ENCODE data around the gene MRAS. TPM values are rescaled to one million over a fixed set of nuclear protein-coding genes. Genes with fewer than 3 reads are reported as not detected.

The MRAS gene
- total and polyA plus RNA-seq, 2 of the 13 experiments (the other 11 are each of a cell fraction or from before 2014, with no cell fraction given): 8.8 to 36.2 TPM

GRCh38 chr3:138338811-138339210 lies 9.6 kb upstream of the MRAS start:
- H4K20me1 ChIP-seq (ENCODE audit: insufficient read depth, low read length): no peaks in the 10 kb centered on the region
- POLR2A ChIA-PET: no interaction called here
- H3K36me3 ChIP-seq (replicated peaks in 1 of 2; ENCODE audit: control insufficient read depth in 1 of 2, insufficient read depth in 2 of 2, low read length in 2 of 2): no peaks in the 10 kb centered on the region
- H2AFZ ChIP-seq (ENCODE audit: low read length): no peak overlapping the region
- no TSS peak for BruUV-seq (replicated peaks)
- FAIRE-seq (no peak), DNase-seq (ENCODE audit: low spot score) (no peak), ATAC-seq (no peak)
- H3K79me2 ChIP-seq (ENCODE audit: insufficient read depth, low read length): no peaks in the 10 kb centered on the region
- intact Hi-C loops (cut with micrococcal nuclease; ENCODE audit: unreplicated experiment) (no loop called here), in situ Hi-C loops (cut with HindIII; ENCODE audit: extremely low pct_ligation_motif_present, low pct_unique_long_range_greater_than_20kb) (no loop called here)
- no peak overlapping the region for H3K4me3 ChIP-seq (replicated peaks in 1 of 3; ENCODE audit: insufficient read depth in 1 of 3, low read depth in 2 of 3, low read length in 3 of 3)
- H3K4me2 ChIP-seq (ENCODE audit: low read depth, low read length): no peak overlapping the region
- no peaks in the 10 kb centered on the region for H3K9me3 ChIP-seq (ENCODE audit: low read length)
- WGBS (ENCODE audit: low lambda C conversion rate): 69% methylated on average over 5 of the region's 5 CpGs
- H3K27me3 ChIP-seq (ENCODE audit: control insufficient read depth in 1 of 2, insufficient read depth in 2 of 2, low read length in 2 of 2): peaks cover 0 to 4% of the 10 kb centered on the region in 2 experiments; a peak in 2 of 5 replicates
- H3K27ac ChIP-seq (ENCODE audit: extremely low read length, insufficient read depth, low read length): no peak overlapping the region
- CTCF ChIA-PET (ENCODE audit: low intra/inter-chr PET ratio, low total read pairs): no interaction called here
- TF ChIP-seq ZSCAN29 (CRISPR knock-in tag; conservative IDR thresholded peaks at IDR 0.05): no peak
- TF ChIP-seq ZBTB38 (CRISPR knock-in tag; IDR thresholded peaks at IDR 0.05): no peak
- TF ChIP-seq GFI1 (CRISPR knock-in tag; IDR thresholded peaks at IDR 0.05; ENCODE audit: borderline replicate concordance): no peak
- no peak for TF ChIP-seq WIZ (CRISPR knock-in tag; IDR thresholded peaks at IDR 0.05)
- no peak overlapping the region for H3K9ac ChIP-seq (ENCODE audit: insufficient read depth, low read depth, low read length)
- 0 out of 2 replicates have a peak, but pooled peaks cover 2% of the 10 kb centered on the region for H3K4me1 ChIP-seq (ENCODE audit: insufficient read depth, low read length)

GRCh38 chr3:138340511-138340910 lies 7.9 kb upstream of the MRAS start:
- in situ Hi-C loops (cut with HindIII; ENCODE audit: extremely low pct_ligation_motif_present, low pct_unique_long_range_greater_than_20kb) (no loop called here), intact Hi-C loops (cut with micrococcal nuclease; ENCODE audit: unreplicated experiment) (no loop called here)
- Histone ChIP-seq H3K27me3 (ENCODE audit: control insufficient read depth in 1 of 2, insufficient read depth in 2 of 2, low read length in 2 of 2) (peaks cover 0 to 4% of the 10 kb centered on the region in 2 experiments; a peak in 2 of 5 replicates), H3K4me2 (ENCODE audit: low read depth, low read length) (no peak overlapping the region), H2AFZ (ENCODE audit: low read length) (no peak overlapping the region), H3K36me3 (replicated peaks in 1 of 2; ENCODE audit: control insufficient read depth in 1 of 2, insufficient read depth in 2 of 2, low read length in 2 of 2) (no peaks in the 10 kb centered on the region), H3K4me1 (ENCODE audit: insufficient read depth, low read length) (peaks cover 19% of the 10 kb centered on the region), H4K20me1 (ENCODE audit: insufficient read depth, low read length) (no peaks in the 10 kb centered on the region), H3K4me3 (replicated peaks in 1 of 3; ENCODE audit: insufficient read depth in 1 of 3, low read depth in 2 of 3, low read length in 3 of 3) (no peak overlapping the region), H3K9ac (ENCODE audit: insufficient read depth, low read depth, low read length) (no peak overlapping the region), H3K27ac (ENCODE audit: extremely low read length, insufficient read depth, low read length) (no peak overlapping the region), H3K79me2 (ENCODE audit: insufficient read depth, low read length) (no peaks in the 10 kb centered on the region), H3K9me3 (ENCODE audit: low read length) (no peaks in the 10 kb centered on the region)
- FAIRE-seq (no peak), ATAC-seq (no peak), DNase-seq (ENCODE audit: low spot score) (no peak)
- BruUV-seq (replicated peaks): no TSS peak
- TF ChIP-seq ZNF597 (CRISPR knock-in tag; IDR thresholded peaks at IDR 0.05) (no peak), ISL2 (CRISPR knock-in tag; IDR thresholded peaks at IDR 0.05) (no peak), NCOA1 (CRISPR knock-in tag; IDR thresholded peaks at IDR 0.05) (no peak), SRF (IDR thresholded peaks at IDR 0.05; ENCODE audit: low read depth, low read length) (no peak), ZNF121 (CRISPR knock-in tag; IDR thresholded peaks at IDR 0.05) (no peak), NRL (CRISPR knock-in tag; IDR thresholded peaks at IDR 0.05; ENCODE audit: borderline replicate concordance) (no peak), ZNF747 (CRISPR knock-in tag; IDR thresholded peaks at IDR 0.05; ENCODE audit: borderline replicate concordance) (no peak), RERE (CRISPR knock-in tag; IDR thresholded peaks at IDR 0.05; ENCODE audit: low read depth) (no peak), DPF2 (CRISPR knock-in tag; IDR thresholded peaks at IDR 0.05; ENCODE audit: borderline replicate concordance, low read depth) (no peak), RELA (CRISPR knock-in tag; IDR thresholded peaks at IDR 0.05) (no peak)
- 46% methylated on average over 5 of the region's 5 CpGs for WGBS (ENCODE audit: low lambda C conversion rate)
- POLR2A ChIA-PET: no interaction called here
- CTCF ChIA-PET (ENCODE audit: low intra/inter-chr PET ratio, low total read pairs): no interaction called here
